H1 (cell line): Measurements from ENCODE around the gene ENPP3. TPM values are rescaled to one million over a fixed set of nuclear protein-coding genes. Genes with fewer than 3 reads are reported as not detected.

ENCODE experiments used
- CHD7 ChIP-seq: fragments of 300-600 bp; sonication (generic); IDR thresholded peaks from 2 replicates; pipeline ENCODE4 v1.7.1; 2012; ENCODE audit warnings: low read length, moderate library complexity, mild to moderate bottlenecking, inconsistent platforms; ENCODE audit not compliant: insufficient replicate concordance
- EGR1 ChIP-seq: IDR thresholded peaks from 2 replicates; pipeline ENCODE4 v1.6.1; 2011; ENCODE audit warnings: low read depth, low read length, borderline replicate concordance
- NANOG ChIP-seq: IDR thresholded peaks from 2 replicates; pipeline ENCODE4 v1.6.1; 2011; ENCODE audit warnings: low read length, low read depth, mild to moderate bottlenecking, inconsistent platforms; ENCODE audit not compliant: insufficient read depth, poor library complexity, severe bottlenecking
- polyA plus RNA-seq, 7 experiments: library from polyadenylated mRNA; depleted of rRNA in 3 of 7; stranded (reverse) in 5 of 7; unstranded in 2 of 7; fragments of >200 nt in 5 of 7; fragments of 200-250 nt in 2 of 7; gene quantifications; 1 replicate in 5 of 7; 2 replicates in 1 of 7; 4 replicates in 1 of 7; pipeline versions ENCODE4 v1.2.1 to v1.2.3, GENCODE V29; 2011 to 2013; ENCODE audit warnings: missing spikeins in 2 of 7, mixed read lengths in 2 of 7
- total RNA-seq: library from RNA; stranded (reverse); fragmentation: NEBNext Ultra II Directional; extraction: Animal tissue kit (Norgen Biotek cat#: 25700); gene quantifications from 2 replicates; pipeline ENCODE4 v1.2.1, GENCODE V29; 2021

Gene ENPP3
- total and polyA plus RNA-seq, 2 of the 8 experiments (the other 6 are each of a cell fraction or from before 2014, with no cell fraction given), result 0.11 TPM; not detected in 1

- TF ChIP-seq CHD7 (no peak), EGR1 (no peak), NANOG (no peak)
These were observed 26.6 kb downstream of the ENPP3 start (continued) for GRCh38 chr6:131663578-131664165.
